GM04504 (cell line): ENCODE results near the gene LIAS.
"Not testable (repeated sequence)": the region's sequence is repeated elsewhere in the genome, so short reads cannot be mapped to it uniquely, and the experiment has no call there.

Experiments used
- DNase-seq: peaks from one replicate; pipeline ENCODE4 v3.0.0-alpha.2; 2012; ENCODE audit warnings: low read depth

The LIAS gene

DNA sequence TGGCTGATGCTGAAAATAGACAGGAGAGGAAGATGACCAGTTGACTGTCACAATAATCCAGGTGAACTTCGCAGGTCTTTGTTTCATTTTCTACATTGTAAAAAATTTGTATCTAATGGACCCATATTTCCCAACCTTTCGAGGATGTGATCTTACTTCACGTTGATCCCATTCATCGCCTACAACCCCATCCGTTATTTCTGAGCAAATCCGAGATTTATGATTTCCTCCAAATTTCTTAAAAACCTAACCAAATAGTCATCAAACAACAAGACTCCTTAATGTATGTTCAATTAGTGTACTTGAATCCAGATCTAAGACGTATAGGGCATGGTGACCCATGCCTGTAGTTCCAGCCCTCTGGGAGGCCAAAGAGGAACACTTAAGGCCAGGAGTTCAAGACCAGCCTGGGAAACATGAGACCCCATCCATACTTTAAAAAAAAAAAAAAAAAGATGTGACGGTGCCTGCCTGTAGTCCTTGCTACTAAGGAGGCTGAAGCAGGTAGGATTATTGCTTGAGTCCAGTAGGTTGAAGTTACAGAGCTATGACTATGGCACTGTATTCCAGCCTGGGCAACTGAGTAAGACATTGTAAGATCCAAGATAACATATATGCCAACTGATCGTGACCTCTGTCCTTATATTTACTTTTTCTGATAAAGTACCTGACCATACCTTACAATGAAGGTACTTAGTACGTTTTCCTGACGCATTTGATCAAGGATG is 5.8 kb upstream of the LIAS start:
- no peak for DNase-seq

DNA sequence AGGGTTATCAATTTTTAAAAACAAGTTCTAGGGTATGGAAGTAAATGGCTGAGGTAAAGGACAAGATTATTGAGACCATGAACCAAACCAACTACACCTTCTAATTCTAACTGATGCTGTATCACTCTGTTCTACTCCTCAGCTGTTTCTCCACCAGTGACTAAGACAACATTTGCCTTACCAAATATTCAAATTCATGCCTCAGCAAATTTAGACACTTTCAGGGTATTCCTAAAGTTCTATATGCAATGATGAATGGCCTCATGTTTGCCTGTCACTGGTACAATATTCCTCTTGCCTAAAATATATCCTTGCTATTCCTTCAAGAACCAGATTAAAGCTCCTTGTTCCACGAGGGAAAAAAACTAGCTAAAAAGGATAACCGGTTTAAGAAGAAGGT is 5.1 kb upstream of the LIAS start:
- no peak for DNase-seq

DNA sequence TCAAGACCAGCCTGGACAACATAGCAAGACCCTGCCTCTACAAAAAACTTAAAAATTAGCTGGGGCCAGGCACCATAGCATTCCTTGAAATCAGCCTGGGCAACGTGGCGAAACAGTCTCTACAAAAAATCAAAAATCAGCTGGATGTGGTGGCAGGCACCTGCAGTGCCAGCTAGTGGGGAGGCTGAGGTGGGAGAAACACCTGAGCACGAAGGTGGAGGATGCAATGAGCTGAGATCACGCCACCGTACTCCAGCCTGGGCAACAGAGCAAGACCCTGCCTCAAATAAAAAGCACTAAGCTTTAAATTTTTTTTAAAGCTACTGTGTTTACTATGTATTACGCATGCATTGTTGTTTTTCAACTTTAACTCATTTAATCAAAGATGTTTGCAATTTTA is 3.4 kb upstream of the LIAS start:
- DNase-seq, result no peak

DNA sequence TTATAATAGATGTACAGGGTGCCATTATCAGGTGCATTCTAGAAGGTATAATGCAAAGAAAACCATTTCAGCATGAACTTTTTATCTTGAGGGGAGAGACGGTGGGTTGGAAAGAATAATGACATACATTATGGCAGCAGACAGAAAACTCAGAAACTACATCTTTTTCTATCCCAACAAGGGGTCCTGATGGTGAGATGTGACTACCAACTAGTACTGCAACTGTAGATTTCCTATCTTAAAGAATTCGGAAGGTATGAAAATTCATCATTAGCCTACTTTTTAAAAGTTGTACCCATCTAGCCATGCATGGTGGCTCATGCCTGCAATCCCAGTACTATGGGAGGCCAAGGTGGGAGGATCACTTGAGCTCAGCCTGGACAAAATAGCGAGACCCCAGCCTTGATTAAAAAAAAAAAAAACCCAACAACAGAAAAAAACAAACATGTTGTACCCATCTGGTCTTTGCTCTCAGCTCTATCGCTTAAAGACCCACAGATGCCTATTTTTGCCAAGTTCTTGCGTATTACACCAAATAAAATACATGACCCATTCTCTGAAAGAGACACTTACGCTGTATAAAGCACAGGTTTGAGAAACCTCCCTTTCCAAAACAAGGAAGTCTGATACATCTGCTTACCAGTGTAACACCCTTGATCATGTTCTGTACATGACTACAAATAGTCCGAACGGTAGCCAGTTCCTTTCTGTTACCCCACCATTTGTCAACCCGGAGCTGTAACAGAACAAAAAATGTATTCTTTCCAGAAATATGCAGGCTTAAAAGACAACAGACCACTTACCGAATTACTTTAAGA is 1.7 kb upstream of the LIAS start:
- DNase-seq, result no peak

DNA sequence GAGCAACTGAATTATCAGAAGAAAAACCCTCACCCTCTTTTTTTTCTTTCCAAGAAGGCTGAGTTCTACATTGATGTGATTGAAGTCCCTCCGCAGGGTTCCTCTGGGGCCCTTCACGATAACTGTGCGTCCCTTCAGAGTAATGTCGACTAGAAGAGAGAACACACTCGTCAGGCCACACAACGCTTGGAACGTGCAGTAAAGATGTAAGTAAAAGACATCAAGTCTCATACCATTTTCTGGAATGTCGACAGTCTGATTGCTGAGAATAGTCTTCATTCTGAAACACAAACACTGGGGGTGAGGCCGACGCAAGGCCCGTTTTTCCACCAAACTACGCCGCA is 723 bp upstream of the LIAS start:
- not testable (repeated sequence) for DNase-seq

DNA sequence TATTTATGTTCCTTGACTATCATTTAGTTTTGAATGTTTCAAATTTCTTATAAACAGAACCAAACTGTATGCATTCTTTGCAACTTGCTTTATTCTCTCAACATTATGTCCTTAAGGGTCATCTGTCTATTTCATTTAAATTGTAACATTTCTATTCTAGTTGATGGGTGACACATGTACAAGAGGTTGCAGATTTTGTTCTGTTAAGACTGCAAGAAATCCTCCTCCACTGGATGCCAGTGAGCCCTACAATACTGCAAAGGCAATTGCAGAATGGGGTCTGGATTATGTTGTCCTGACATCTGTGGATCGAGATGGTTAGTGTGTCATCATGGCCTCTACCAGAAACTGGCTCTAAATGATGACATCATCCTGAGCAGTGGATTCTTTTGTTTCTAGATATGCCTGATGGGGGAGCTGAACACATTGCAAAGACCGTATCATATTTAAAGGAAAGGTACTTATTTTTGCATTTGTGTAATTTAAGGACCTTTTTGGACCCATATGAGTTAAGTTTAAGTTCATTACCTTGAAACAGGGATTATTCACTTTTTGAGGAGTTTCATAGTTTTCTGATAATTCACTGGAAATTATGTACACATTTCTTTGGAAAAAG is 6.1 kb downstream of the LIAS start:
- peak; percentile 56 for DNase-seq

DNA sequence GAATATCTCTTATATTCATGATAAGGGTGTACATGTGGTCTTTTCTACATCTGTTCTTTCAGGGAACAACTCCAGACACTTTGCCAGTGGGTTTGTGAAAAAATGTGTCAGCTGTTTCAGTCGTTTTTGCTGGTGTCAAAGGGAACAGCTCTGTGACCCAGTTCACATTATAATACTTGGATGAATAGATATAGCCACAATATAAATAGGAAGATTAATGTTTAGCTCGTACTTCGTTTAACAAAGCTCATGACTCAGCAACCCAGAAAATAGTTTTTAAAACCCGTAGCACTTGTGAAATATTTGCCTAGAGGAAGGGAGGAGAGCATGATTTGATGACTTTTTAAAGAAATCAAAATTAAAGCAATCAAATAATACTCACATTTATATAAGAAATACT is 7.9 kb downstream of the LIAS start:
- DNase-seq, result no peak

DNA sequence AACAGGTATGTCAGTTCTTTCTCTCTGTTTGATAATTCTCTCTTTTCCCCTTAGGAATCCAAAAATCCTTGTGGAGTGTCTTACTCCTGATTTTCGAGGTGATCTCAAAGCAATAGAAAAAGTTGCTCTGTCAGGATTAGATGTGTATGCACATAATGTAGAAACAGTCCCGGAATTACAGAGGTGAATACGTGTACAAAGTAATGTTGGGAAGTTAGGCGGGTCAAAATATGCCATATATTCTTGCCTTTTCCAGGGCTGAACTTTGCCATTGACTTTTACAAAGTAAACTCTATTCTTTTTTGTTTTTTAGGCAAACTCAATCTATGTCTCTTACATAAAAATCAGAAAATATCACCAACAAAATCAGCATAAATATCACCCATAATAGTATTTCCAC is 8.6 kb downstream of the LIAS start:
- no peak for DNase-seq

DNA sequence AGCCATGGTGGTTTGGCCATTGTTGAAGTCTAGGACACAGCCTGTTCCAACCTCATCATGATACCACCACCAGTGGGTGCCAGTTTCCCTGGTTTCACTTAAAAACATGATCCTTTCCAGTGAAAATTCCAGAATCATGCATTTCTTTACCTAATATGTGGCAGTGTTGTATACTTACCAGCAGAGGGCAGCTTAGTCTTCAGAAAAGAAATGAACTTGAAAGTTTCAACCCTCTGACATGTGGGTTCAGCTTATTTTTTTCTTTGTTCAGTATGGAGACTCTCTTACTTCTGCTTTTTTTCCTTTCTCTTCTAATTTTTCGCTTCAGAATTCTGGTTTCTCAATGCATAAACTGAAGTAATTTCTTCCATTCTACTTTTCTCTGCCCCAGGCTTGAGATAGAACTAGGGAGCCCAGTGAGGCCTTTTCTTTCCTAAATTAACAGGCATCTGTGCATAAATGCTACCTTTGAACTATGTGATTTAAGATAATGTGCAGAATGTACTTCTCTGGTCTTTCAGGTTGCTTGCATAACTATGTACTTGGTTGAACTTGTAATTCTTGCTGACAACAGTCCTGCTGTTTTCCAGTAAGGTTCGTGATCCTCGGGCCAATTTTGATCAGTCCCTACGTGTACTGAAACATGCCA is 10.7 kb downstream of the LIAS start:
- DNase-seq, result peak; percentile 66

DNA sequence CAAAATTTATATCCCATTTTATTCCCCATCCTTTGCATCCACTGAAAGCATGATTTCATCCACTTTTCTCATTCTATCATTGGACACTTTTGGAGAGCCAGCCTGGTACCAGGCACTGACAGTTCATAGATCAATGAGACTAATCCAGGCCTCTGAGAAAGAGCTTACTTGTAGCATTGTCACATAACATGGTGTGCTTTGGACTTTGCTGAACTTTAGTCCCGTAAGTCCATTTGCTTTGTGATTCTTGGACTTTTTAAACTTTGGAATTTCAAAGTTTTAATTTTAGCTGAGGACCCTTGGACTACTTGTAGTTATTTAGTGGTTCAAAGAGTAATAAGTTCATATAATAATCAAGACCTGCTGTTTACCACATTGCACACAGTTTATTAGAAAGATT is 11.5 kb downstream of the LIAS start:
- no peak for DNase-seq

DNA sequence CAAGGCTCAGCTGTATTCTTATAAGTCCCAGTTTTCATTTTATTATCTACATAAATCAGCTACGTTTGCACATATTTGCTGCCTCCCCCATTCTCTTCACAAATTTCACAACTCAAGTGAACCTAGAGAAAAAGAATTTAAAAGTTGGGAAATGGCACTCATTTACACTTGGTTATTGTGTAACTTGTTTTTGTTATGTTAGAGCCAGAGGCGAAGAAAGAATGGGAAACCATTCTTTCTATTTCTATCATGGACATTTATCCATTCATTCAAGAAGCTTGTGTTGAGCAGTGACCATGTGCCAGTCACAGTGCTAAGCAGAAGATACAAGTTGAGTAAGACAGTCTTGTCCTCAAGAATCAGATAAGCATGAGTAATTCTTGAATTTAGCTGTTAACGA is 13.5 kb downstream of the LIAS start:
- peak; percentile 17 for DNase-seq

DNA sequence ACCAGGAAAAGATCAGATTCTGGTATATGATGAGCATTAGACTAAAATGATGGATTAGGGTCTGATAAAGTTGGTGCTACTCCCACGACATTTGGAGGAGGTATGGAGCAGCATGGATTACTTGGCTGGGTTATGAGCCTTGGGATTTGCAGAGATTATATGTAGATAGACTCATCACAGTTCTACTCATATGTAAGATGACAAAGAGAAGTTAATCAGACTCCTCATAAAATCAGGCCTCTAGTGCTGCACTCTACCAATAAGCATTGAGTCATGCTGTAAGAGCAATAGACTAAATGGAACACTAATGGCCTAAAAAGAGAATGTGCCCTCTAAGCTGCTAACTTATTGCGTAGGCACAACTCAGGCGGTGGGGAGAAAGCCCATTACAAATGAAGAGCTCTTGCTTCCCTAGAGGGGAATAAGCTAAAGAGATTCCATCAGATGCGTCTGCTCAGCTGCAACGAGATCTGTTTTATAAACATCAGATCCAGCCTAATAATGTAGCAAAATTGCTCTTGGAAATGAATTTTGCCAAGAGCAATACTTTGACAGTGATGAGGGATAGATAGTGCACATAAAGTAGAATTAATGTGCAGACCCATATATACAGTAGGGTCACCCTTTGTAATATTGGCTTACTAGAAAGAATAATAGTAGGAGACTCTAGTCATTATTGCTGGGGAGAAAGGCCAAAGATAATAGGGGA is 17.5 kb downstream of the LIAS start:
- DNase-seq, result no peak

DNA sequence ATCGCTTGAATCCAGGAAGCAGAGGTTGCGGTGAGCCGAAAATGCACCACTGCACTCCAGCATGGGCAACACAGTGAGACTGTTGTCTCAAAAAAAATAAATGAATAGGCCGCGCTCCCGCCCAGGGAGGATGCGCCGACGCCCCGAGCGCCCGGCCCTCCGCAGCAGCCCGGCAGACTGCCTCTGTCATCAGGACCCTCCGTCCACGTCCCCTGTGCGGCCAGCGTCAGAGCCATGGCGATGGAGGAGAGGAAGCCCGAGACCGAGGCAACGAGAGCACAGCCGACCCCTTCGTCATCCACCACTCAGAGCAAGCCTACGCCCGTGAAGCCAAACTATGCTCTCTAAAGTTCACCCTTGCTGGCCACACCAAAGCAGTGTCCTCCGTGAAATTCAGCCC is 21.4 kb downstream of the LIAS start:
- DNase-seq, result no peak

DNA sequence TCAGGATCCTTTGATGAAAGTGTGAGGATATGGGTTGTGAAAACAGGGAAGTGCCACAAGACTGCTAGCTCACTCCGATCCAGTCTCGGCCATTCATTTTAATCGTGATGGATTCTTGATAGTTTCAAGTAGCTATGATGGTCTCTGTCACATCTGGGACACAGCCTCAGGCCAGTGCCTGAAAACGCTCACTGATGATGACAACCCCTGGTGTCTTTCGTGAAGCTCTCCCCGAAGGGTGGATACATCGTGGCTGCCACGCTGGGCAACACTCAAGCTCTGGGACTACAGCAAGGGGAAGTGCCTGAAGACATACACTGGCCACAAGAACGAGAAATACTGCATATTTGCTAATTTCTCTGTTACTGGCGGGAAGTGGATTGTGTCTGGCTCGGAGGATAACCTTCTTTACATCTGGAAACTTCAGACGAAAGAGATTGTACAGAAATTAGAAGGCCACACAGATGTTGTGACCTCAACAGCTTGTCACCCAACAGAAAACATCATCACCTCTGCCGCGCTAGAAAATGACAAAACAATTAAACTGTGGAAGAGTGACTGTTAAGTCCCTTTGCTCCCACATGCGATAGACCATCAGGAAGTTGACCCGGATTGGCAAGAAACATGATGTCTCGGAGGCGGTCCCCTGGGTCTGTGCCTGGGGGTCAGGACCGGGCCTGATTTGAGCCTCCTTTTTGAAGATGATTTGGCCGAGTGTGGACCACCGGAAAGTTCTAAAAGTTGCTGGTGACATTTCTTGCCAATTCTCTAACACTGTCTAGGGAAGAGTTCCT is 22.2 kb downstream of the LIAS start:
- DNase-seq, result no peak

DNA sequence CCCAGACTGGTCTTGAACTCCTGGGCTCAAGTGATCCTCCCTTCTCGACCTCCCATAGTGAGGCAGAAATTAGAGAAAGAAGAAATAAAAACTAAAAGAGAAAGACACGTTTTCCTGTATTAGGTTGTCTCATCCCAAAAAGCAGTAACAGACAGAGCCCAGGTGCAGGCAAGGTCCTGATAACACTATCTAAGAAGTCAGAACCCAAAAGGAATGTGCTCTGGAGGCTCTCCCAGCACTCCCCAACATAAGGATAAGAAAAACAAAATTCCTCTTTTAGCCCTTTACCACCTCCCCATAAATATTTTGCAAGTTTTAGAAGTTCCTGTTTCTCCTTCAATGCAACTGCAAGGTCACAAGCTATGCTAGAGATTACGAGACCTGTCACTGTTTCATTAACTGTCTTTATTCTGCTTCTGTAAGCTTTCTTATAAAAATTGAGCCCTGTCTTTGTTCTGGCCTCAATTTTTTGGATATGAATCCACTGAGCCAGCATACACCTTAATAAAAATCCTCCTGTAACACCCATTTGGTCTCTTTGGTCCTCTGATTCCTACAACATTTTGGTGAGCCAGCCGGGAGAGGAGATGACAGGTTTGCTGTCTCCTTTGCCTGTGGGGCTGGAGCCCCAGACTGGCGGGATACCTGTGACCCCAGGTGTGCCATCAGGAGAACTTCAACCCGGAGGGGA is 25.9 kb downstream of the LIAS start:
- no peak for DNase-seq

DNA sequence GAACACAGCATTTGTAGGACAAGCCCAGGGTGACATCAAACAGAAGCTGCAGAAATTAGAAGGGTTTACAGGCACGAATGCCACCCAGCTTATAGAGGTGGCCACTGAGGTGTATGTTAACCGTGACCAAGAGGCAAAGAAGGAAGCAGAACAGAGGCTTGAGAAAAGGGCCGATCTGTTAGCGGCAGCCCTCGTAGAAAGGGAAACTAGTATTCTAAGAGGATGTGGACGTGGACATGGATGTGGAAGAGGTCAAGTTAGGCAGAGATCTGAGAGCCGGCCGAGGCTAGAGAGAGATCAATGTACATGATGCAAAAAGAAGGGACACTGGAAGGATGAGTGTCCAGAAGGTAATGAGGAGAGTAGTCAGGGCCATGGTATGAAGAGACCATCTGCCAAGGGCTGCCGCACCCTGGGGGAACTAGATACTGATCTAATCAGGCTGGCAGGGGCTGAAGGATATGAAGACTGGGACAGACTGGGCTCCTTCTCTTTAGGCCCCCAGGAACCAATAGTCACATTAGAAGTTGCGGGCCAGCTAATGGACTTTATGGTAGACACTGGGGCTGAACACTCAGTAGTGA is 27.5 kb downstream of the LIAS start:
- DNase-seq, result no peak

DNA sequence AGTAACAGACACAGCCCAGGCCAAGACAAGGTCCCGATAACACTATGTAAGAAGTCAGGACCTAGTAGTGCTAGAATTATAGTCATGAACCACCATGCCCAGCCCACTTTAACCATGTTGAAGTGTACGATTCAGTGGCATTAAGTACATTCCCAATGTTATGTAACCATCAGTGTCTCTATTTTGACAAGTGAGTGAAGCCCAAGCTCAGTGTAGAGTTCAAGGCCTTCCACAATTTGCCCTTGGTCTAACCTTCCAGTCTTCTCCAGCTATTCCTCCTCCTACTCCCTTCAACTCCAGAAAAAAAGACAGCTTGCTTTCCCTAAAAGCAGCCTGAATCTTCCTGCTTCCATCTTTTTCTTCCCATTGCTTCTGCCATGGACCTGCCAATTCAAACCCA is 31.5 kb downstream of the LIAS start:
- DNase-seq, result no peak

DNA sequence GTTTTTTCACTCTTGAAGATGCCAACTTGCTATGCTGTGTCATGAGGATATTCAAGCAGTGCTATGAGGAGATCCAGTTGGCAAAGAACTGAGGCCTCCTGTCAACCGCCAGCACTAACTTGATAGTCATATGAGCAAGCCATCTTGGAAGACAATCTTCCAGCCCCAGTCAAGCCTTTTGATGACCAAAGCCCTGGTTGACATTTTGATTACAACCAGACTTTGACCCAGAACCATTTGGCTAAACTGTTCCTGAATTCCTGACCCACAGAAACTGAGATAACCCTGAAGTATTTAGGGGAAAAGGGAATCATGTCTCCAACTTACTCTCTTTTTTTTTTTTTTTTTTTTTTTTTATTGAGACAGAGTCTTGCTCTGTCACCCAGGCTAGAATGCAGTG is 35.5 kb downstream of the LIAS start:
- no peak for DNase-seq

DNA sequence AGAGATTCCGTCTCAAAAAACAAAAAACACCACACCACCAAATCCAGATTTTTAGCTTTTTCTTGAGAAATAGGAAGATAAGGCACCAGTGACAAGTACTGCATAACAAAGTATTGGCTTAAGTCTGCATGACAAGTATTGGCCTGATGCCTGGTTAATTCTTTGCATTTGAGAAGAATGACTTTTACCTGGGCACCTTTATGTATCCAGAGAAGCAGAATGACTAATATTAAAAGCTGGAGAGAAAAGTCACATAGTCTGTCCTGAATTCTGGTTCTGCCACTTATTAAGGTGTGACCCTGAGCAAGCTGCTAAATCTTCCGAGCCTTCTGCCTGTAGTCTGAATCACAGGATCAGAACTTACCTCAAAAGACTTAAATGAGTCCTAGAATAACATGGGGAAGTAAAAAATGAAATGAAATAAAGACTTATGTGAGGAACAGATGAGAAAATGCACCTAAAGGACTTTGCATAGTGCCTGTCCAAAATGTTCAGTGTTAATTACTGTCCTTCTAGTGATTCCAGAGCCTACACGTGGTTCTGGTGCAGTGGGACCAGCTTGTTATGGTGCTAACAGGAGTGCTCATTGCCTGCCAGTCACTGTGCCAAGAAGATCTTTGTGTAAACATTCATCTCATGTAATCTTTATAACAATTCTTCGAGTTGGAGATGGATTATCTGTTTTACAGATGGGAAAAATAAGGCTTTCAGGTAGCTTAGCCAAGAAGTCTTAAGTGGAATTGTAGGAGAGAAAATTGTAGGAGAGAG is 36.8 kb downstream of the LIAS start:
- no peak for DNase-seq
